GM18868 (cell line): ENCODE data around the gene SH2D7.

Source experiments
- ATAC-seq: cut with Tn5 transposase; IDR thresholded peaks from one replicate; pipeline ENCODE4 v1.9.1; 2021; ENCODE audit warnings: mild to moderate bottlenecking, moderate library complexity; ENCODE audit not compliant: unreplicated experiment

The SH2D7 gene

DNA sequence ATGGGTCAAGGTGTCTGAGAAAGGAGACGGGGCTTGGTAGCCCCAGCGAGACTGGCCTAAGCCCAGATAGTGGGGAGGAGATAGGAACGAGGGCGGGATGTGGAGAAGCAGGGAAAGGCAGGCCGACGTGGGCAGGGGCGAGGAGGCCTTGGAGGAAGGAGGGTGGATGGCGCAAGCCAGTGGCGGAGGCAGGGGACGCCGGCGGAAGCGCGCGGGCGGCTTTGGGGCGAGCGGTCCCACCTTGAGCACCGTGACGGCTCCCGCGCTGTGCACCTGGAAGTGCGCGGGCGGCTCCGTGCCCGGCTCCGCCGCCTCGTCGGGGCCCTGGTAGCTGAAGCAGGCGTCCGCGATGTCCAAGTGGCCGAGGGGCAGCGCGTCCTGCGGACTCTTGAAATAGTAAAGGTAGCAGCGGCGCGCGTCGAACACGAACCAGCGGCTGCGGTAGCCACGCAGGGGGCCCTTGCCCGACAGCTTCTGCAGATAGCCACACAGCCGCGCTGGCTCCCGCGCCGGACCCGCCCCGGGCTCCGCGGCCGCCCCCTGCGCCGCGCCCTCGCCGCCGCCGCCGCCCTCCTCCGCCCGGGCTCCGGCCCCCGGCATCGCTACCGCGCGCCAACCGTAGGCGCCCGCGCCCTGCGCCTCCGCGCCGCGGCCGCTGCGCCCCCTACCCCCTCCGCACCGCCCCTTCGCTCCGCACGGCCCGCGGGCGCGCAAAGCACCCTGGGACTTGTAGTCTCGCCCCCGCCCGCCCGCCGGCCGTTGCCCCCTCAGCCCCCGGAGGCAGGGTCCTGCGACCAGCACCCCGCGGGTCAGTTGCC is 15.1 kb upstream of the SH2D7 start, which contains the start of gene TBC1D2B:
Gene TBC1D2B (minus strand): TSS at position 659 of the 818 bp plus-strand sequence. CDS start 59 bp downstream, at position 600.
- ATAC-seq = peak; percentile 78

DNA sequence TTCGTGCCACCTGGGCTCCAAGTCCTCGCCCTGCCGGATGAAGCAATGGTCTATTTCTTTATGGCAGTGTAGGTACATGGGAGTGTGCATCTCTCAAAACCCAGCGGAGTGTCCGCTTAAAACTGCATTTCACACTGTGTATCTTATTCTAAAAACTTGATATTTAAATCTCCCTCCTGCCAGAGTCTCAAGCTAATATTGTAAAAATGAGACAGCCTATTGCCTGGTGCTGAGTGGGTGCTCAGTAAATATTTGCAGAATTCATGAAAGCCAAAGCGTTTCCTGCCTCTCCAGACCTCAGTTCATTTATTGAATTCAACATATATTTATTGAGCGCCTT is 14.5 kb upstream of the SH2D7 start:
- ATAC-seq = peak; percentile 13

DNA sequence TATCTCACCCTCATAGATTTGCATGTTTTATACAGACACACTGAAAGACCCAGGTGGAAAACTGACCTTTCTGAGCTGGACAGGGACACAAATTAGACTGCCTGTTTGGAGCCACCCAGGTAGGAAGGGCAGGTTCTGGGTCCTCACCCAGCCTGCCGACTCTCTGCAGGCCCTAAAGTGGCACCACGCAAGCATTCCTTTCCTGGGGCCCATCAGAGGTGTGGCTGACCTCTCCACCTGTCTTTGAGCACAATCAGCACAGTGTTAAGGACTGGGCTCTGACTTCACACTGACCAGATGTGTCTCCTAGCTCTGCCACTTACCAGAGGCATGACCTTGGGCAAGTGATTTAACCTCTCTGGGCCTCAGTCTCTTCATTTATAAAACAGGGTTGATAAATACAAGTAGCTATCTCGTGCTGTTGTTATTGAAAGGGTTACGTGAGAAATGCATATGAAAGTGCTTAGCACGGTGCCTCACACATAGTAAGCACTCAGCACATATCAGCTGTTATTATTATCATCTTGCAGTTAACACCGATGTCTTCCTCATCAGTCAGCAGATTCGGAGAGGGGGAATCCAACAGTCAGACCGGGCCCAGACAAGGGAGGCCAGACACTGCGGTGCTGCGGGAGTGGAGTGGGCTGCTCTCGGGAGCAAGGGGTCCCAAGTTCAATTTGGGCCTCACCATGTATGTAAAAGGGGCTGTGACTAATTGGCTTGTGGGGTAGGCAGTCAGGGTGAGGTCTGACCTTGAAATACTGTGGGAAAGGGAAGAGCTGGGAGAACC is 12.9 kb upstream of the SH2D7 start:
- no peak for ATAC-seq

DNA sequence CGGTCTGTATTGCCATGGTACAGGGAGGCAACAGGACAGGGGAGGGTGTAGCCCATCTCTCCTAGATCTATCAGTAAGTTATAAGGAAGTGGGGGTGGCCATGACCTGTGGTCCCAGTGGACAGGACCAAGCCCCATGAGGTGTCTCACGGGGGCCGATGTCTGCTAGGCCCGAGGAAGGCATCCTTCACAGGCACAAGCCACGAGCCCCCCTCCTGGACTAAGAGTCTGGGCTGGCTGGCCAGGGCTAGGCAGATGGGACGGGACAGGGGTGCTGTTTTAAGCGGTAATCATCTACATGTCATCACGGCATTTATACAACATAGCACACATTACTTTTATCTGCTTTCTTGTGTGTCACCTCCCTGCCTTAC is 12.3 kb upstream of the SH2D7 start:
- no peak for ATAC-seq

DNA sequence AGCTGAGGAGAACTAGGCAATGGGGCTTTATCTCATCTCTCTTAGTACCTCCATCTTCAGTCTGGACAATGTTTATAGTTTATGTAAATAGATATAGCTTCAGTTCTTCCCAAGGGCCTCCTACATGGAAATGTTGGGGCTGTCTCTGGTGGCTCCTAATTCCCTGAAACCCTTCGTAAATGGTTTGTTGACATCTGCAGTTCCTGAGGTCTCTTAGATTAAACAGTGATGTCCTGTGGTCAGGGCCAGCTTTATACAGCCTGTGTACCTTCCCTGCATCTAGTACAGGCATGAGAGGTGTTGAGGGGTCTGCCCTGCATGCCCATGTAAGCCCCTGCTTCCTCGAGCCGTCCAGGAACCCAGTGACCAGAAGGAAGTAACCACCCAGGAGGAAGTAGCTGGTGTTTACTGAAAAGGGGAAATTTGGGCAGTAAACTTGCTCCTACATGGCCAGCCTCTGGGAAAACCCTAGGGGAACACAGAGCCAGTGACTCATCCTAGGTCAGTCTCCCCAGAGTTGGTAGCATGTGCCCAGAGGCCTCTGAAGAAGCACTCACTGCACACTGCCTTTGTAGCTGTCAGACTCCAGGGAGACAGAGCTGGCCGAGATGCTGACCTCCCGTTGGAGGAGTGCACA is 10.1 kb upstream of the SH2D7 start:
- ATAC-seq = no peak

DNA sequence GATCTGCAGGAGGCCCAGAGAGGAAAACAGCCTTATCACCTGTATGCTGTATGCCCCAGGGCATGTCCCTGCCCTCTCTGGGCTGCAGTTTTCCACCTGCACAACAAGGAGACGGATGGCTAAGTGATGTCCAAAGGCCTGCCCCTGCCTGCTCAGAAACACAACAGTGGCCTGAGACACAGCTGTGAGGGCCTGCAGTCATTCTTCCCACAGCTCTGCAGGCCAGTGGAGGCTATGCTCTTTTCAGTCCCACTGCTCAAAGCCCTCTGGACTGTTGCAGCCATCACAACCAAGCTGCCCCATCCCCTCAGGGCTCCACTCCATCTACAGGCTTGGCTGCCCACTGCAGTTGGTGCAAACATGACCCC is 9.6 kb upstream of the SH2D7 start:
- ATAC-seq = no peak

DNA sequence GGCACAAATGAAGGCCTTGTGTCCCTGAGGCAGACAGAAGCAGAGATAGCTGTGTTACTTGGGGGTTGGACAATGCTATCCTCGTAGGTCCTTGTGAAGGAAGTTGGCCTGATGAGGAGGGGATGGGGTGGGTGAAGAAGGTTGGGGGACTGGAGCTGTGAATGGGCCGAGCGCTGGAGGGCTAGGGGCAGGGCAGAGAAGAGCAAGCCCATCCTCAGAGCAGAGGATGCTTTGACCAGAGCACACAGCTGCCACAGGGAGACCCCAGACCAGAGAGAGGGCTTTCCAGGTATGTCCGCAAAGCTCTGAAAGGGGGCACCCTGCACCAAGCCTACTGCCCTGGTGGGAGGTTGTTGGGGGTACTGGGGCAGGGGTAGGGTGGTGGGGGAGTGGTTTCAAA is 9.2 kb upstream of the SH2D7 start:
- no peak for ATAC-seq

DNA sequence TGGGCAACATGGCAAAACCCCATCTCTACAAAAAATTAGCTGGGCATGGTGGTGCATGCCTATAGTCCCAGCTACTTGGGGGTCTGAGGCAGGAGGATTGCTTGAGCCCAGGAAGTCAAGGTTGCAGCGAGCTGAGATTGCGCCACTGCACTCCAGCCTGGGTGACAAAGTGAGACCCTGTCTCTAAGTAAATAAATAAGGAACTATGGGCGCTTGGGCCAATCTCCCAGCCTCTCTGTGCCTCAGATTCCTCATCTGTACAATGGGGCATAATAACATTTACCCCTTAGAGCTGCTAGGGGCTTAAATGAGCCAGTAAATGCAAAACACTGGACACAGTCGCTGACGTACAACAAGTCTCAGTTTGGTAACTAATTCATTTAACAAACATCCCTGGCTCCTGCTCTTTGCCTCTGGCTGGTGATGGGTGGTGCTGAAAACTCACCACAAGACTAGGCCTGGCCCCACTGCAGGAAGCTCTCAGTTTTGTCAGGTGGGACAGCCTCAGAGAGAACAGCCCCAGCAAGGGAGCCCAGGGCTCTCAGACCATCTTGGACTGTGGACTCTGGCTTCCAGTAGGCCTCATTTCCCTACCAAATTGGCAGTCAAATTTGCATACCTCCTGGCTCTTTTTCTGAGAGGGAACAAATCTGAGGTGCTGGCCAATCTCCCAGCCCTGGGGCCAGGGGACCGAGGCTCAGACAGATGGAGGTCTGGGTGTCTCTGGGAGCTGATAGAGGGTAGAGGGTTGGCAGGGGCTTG is 8.5 kb upstream of the SH2D7 start:
- no peak for ATAC-seq

DNA sequence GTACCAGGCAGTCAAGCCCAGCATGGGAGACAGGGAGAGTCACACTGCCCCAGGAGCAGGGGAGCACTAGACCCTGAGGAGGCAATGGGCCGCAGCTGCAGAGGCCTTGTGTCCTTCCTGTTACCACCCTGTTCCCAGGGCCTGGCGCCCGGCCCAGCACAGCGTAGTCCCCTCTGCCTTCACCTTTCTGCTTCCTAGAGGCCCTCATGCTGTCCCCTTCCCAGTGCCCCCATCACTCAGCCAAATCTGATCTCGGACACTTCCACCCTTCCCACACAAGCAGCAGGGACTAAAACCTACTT is 8.0 kb upstream of the SH2D7 start:
- ATAC-seq = no peak

DNA sequence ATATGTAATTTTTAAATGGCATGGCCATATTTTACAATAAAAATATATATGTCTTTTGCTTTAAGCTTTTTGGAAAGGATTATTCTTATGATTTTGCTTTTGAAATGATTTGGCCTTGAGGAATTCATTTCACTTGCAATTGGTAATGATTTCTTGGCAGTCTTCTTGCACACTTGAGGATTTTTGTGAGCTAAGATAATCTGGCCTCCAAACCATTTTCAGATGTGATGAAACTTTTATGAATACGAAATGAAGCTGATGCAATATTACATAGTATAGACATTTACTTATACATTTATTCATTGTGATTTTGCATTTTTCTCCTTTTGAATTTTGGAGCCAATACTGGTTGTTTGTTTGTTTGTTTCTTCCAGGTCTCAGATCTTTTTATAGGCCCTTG is 6.4 kb upstream of the SH2D7 start:
- ATAC-seq = no peak

DNA sequence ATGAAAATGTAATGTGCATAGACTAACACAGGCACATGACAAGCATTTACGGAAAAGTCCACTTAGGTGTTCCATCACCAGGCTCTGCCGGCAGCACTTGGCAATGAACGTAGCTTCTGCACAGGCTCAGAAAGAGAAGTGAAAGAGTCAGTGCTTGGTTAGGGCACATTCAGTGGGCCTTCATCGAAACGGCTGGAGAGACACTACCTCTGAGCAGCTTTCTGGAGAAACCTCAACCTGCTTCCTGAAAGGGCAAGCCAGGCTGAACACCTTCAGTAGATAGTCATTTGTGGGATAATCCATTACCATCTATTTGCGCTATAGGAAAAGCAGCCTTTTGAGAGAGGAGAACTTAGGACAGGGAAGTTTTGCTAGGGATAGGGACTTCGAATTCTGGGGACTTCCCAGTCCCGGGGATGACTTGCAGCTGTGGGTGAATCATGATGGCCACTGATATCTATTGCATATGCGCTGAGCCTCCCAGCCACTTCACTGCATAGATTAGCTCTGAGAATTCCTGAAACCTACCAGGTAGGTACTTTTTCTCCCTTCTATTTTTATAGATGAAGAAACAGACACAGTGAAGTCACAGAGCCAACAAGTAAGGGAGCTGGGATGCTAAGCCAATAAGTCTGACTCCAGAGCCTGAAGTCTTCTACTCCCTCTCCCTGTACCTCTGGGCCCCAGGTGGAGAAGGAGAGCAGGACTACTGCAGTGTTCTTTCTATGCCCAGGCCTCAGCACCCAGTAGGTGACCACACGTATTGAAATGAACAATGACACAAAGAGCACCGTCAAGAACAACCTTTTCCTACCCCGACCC is 4.2 kb upstream of the SH2D7 start:
- ATAC-seq = peak; percentile 68

DNA sequence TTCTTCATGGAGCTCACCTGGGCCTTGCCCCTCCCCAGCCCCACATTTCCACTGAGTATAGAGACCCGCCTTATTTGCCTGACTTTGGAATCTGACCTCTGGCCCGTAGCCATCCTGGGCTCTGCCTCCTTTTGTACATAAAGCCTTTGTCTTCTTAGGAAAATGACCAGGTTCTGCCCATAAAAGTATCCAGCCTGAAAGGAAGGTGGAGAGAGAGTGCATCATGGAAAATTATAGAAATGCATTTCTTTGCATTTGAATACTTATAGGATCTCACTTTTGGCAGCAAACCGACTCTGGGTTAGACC is 3.6 kb upstream of the SH2D7 start:
- no peak for ATAC-seq

DNA sequence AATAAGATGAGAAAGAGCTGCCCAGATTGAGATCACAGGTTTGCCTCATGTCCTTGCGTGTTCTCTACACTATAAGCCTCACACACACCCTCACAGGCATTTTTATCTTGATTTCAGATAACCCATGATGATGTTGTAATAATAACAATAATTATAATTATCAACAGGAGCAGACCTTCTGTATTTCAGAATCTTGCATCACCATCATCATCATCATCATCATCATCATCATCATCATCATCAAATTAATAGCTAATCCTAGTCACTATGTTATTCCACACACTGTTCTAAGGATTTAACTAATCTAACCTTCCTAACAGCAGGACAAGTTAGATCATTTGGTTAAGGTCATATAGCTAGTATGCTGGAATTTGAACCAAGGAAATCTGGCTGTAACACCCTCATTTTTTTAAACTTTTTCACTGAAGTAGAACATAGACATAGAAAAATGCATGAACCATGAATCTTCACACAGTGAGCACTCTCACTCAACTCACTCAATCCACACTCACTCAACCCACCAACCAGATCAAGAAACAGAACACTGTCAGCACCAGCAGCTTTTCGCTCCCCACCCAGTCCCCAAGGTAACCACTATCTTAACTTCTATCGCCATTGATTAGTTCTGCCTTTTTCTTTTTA is 1.8 kb upstream of the SH2D7 start:
- no peak for ATAC-seq

DNA sequence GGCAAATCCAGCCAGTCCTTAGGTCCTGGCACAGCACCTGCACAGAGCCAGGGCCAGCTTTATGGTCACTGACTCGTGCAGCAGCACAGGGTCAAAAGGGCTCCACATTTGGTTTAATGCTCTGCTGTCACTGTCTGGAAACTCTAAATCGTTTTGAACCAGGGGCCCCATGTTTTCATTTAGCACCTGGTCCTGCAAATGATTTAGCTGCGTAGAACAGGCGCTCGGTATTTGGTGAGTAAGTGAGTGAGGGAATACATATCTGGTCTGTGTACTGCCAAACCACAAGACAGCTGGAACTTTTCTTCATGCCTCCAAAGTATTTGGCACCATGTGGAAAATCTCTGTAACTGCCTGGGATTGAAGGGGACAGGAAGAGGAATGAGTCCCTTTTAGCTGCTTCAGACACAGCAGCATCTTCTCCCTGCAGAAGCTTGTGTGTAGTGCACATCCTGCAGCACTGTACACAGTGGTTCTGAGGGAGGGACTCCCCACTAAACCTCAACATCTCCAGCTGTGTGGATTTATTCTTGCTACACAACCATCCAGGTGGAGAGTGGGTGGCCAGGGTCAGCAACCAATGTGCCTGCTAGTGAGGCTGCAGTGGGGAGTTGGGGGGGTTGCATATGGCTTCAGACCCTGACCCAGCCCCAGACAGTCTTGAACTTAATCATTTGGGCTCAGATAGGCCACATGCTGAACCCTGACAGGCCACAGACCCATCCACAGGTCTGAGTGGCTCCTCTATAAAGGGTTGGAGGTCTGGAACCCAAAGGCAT is 1.1 kb downstream of the SH2D7 start:
- no peak for ATAC-seq

DNA sequence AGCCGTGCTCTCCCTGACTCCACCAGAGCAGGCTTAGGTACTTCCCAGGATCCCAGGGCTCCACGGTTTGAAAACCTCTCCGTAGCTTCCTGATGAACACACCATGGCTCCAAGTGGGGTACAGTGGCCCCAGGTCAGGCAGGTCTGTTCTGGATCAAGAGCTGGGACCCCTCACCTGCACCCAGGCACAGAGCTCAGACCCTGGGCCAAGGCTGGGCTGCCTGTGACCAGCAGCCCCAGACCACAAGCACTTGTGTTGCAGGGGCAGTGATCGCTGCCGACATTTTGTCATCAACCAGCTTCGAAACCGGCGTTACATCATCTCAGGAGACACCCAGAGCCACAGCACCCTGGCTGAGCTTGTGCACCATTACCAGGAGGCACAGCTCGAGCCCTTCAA is 5.3 kb downstream of the SH2D7 start:
- no peak for ATAC-seq

DNA sequence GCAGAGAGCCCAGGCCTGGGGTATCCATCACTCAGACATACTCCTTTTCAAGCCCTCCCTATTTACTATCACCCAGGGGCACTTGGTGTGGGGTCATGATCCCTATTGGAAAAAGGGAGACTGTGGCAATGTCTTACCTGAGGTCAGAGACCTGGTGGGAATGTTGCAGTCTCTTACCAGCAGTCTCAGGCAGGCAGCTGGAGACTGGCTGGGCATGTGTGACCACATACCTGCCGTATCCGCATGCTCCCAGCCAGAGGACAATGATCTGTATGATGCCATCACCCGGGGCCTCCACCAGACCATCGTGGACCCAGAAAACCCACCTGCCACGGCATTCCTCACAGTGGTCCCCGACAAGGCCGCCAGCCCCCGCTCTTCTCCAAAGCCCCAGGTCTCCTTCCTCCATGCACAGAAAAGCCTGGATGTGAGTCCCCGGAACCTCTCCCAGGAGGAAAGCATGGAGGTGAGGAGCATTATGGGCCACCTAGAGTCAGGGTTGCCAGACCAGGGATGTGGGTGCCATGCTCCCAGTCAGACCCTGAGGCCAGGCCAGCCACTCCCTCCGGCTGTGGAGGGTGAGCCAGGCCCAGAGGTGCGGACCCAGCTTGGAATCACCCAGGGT is 5.9 kb downstream of the SH2D7 start:
- ATAC-seq = no peak

DNA sequence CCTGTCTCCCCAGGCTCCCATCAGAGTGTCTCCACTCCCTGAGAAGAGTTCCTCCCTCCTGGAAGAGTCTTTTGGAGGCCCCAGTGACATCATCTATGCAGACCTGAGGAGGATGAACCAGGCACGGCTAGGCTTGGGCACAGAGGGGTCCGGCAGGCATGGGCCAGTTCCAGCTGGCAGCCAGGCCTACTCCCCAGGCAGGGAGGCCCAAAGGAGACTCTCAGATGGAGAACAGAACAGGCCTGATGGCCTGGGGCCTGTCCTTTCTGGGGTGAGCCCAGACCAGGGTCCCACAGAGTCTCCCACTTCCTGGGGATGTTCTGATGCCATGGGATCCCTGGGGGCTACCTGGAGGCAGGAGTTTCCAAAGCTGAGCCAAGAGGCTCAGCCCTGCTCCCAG is 8.5 kb downstream of the SH2D7 start:
- no peak for ATAC-seq

DNA sequence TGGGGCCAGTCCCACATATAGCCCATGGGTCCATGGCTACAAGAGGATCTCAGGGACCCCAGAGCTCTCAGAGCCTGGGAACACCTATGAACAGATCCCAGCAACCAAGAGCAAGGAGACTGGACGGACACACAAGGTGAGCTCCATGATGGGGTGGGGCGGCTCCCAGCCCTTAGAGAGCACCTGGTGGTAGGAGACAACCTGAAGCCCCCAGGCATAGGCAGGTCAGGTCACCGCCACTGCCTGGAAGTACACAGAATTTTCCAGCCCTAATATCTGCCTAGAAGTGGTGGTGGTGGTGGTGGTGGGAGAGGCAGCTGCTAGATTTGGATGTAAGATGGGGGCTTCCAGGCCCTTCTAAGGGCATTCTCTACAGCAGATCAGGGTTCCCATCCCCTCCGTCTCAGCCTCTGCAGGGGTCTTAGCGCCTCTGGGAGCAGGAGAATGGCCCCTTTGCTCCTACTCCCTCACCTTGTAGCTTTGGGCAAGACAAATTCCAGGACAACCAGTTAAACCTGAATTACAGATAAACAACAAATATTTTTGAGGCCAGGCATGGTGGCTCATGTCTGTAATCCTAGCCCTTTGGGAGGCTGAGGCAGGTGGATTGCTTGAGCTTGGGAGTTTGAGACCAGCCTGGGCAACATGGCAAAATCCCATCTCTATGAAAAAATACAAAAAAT is 9.2 kb downstream of the SH2D7 start:
- no peak for ATAC-seq

DNA sequence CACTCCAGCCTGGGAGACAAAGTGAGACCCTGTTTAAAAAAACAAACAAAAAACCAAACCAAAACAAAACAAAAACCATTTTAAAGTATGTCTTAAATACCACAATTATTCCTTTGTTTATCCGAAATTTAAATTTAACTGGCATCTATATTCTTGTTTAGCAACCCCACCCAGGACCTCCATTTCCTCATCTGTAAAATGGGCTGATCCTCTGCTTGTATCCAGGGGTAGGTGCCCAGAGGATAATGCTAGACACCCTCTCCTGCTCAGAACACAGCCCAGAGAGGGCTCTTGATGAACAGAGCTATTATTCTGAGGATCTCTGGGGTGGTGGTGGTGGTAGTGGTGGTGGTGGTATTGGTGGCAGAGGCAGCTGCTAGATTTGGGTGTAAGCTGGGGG is 9.8 kb downstream of the SH2D7 start:
- ATAC-seq = no peak
